Measurements from ENCODE around the gene KDM7A.

The KDM7A gene

DNA sequence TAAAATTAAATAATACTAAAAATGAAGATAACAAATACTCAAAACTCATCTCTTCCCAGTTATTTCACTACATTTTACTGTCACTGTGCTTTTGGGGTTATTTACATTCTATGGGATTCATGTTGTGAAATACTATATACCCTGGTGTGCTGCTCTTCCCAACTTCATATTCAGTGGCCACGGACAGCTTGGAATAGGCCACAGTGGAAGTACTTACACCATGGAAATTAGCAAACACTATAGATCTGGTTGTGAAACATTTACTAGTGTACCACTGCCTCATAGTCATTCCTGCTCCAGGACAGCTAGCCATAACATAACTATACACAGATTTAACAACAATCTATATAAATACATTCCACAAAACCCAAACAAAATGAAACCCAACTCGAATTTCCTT is 21.2 kb upstream of the KDM7A start:
- TF ChIP-seq ZNF8 (CRISPR knock-in tag; IDR thresholded peaks at IDR 0.05) = no peak
- no peak for TF ChIP-seq BACH2 (CRISPR knock-in tag; IDR thresholded peaks at IDR 0.05; ENCODE audit: borderline replicate concordance)
- TF ChIP-seq, protein P1, sequence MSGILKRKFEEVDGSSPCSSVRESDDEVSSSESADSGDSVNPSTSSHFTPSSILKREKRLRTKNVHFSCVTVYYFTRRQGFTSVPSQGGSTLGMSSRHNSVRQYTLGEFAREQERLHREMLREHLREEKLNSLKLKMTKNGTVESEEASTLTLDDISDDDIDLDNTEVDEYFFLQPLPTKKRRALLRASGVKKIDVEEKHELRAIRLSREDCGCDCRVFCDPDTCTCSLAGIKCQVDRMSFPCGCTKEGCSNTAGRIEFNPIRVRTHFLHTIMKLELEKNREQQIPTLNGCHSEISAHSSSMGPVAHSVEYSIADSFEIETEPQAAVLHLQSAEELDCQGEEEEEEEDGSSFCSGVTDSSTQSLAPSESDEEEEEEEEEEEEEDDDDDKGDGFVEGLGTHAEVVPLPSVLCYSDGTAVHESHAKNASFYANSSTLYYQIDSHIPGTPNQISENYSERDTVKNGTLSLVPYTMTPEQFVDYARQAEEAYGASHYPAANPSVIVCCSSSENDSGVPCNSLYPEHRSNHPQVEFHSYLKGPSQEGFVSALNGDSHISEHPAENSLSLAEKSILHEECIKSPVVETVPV (CRISPR knock-in tag; IDR thresholded peaks at IDR 0.05) = no peak
- no peak for ATAC-seq

DNA sequence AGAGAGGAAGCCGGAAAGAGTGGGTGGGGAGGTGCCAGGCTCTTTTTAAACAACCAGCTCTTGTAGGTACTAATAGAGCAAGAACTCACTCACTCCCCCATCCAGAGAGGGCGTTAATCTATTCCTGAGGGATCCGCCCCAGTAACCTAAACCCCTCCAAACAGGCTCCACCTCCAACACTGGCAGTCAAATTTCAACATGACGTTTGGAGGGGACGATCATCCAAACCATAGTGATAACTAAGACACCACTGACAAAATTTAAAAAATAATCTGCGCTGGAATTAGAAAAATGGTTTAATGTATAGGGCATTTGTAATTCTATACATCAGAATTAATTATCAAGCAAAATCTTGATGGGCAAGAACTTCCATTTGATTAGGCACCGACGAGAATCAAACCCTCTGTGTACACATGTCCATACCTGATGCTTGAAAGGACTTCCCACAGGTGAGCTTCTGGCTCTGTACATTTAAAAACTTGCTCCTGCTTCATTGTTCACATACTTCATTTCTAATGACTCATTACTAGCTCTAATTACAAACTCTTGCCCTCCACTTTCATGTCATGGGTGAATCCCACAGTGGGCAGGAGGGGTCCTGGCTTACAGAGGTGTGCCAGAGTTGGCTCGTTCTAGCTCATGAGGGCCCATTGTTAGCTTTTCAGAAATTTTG is 20.6 kb upstream of the KDM7A start:
- no peak for ATAC-seq
- TF ChIP-seq ESRRG (CRISPR knock-in tag; IDR thresholded peaks at IDR 0.05) = no peak

DNA sequence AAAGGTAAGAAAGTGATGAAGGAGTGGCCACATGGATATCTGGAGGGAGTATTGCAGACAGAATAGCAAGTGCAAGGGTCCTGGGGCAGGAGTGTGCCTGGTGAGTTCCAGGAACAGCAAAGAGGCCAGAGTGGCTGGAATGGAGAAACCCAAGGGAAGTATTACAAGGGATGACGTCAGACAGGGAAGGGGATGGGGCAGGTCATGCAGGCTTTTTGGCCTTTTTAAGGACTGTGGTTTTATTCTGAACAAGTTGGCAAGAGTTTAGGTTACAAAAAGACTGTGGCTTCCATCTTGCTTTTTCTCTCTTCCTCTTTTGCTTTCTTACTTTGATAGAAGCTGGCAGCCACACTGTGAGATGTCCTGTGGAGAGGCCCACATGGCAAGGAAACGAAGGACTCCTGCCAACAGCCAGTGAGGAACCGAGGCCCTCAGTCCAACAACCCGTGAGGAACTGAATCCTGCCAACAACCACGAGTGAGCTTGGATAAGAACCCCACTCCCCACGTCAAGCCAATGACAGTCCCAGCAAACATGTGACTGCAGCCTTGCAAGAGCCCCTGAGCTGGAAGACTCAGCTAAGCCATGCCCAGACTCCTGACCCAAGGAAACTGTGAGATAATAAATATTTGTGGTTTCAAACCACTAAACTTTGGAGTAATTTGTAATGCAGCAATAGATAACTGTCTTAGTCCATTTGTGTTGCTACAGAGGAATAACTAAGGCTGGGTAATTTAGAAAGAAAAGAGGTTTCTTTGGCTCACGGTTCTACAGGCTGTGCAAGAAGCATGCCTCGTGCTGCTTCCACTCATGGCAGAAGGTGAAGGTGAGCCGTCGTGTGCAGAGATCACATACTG is 19.8 kb upstream of the KDM7A start:
- ATAC-seq = no peak
- TF ChIP-seq ZFP30 (CRISPR knock-in tag; IDR thresholded peaks at IDR 0.05) (no peak), BACH2 (CRISPR knock-in tag; IDR thresholded peaks at IDR 0.05; ENCODE audit: borderline replicate concordance) (no peak), ZNF70 (CRISPR knock-in tag; IDR thresholded peaks at IDR 0.05) (no peak), ARNTL (CRISPR knock-in tag; IDR thresholded peaks at IDR 0.05; ENCODE audit: borderline replicate concordance, low read depth) (no peak), TCF4 (CRISPR knock-in tag; IDR thresholded peaks at IDR 0.05; ENCODE audit: borderline replicate concordance) (no peak), TOX (CRISPR knock-in tag; IDR thresholded peaks at IDR 0.05; ENCODE audit: borderline replicate concordance) (no peak), CSDC2 (CRISPR knock-in tag; IDR thresholded peaks at IDR 0.05) (no peak)
- TF ChIP-seq, protein P2, sequence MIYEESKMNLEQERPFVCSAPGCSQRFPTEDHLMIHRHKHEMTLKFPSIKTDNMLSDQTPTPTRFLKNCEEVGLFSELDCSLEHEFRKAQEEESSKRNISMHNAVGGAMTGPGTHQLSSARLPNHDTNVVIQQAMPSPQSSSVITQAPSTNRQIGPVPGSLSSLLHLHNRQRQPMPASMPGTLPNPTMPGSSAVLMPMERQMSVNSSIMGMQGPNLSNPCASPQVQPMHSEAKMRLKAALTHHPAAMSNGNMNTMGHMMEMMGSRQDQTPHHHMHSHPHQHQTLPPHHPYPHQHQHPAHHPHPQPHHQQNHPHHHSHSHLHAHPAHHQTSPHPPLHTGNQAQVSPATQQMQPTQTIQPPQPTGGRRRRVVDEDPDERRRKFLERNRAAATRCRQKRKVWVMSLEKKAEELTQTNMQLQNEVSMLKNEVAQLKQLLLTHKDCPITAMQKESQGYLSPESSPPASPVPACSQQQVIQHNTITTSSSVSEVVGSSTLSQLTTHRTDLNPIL (CRISPR knock-in tag; IDR thresholded peaks at IDR 0.05; ENCODE audit: low read depth) = no peak
- TF ChIP-seq, protein P3, sequence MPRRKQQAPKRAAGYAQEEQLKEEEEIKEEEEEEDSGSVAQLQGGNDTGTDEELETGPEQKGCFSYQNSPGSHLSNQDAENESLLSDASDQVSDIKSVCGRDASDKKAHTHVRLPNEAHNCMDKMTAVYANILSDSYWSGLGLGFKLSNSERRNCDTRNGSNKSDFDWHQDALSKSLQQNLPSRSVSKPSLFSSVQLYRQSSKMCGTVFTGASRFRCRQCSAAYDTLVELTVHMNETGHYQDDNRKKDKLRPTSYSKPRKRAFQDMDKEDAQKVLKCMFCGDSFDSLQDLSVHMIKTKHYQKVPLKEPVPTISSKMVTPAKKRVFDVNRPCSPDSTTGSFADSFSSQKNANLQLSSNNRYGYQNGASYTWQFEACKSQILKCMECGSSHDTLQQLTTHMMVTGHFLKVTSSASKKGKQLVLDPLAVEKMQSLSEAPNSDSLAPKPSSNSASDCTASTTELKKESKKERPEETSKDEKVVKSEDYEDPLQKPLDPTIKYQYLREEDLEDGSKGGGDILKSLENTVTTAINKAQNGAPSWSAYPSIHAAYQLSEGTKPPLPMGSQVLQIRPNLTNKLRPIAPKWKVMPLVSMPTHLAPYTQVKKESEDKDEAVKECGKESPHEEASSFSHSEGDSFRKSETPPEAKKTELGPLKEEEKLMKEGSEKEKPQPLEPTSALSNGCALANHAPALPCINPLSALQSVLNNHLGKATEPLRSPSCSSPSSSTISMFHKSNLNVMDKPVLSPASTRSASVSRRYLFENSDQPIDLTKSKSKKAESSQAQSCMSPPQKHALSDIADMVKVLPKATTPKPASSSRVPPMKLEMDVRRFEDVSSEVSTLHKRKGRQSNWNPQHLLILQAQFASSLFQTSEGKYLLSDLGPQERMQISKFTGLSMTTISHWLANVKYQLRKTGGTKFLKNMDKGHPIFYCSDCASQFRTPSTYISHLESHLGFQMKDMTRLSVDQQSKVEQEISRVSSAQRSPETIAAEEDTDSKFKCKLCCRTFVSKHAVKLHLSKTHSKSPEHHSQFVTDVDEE (CRISPR knock-in tag; IDR thresholded peaks at IDR 0.05) = no peak
- TF ChIP-seq, protein P1 (CRISPR knock-in tag; IDR thresholded peaks at IDR 0.05) = no peak

DNA sequence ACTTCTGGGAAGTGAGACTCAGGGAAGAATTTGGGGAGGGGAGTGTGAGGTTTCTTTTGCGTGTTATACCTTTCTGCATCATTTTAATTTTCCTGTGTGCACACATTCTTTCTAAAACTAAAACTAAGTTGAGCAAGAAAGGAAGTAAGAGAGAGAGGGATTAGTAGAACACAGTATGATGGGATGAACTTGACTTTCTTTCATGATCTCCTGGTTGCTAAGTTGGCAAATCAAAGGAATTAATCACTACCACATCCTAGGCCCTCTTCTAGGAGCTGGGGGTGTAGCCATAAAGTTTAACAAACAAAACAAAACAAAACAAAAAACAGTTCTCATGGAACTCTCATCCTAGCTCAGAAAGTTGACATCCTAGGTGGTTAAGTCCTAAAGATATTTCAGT is 19.1 kb upstream of the KDM7A start:
- no peak for ATAC-seq
- TF ChIP-seq ISL1 (CRISPR knock-in tag; IDR thresholded peaks at IDR 0.05) = no peak

DNA sequence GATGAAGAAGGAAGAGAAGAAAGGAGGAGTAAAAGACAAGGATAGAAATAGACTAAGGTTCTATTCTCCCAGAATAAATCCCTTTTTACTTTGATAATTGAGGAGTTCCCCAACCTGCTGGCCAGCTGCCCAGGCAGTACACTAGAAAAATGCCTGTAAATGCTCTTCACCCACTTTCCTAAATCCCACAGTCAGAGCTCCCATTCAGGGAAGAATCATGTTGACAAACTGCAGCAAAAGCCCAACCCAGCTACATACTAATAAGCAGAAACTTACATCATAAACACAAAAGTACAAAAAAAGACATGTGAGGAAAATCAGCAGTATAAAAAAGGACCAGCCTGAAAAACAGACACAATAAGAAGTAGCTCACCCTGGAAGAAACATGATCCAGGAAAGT is 15.8 kb upstream of the KDM7A start:
- no peak for ATAC-seq
- TF ChIP-seq ZC3H10 (CRISPR knock-in tag; IDR thresholded peaks at IDR 0.05) = no peak
- TF ChIP-seq TCF4 (CRISPR knock-in tag; IDR thresholded peaks at IDR 0.05; ENCODE audit: borderline replicate concordance) = no peak
- TF ChIP-seq ZFP30 (CRISPR knock-in tag; IDR thresholded peaks at IDR 0.05) = peak; percentile 77
- TF ChIP-seq ESRRG (CRISPR knock-in tag; IDR thresholded peaks at IDR 0.05) = no peak
- TF ChIP-seq PPARA (CRISPR knock-in tag; IDR thresholded peaks at IDR 0.05; ENCODE audit: borderline replicate concordance) = no peak
- TF ChIP-seq ISL1 (CRISPR knock-in tag; IDR thresholded peaks at IDR 0.05) = no peak

DNA sequence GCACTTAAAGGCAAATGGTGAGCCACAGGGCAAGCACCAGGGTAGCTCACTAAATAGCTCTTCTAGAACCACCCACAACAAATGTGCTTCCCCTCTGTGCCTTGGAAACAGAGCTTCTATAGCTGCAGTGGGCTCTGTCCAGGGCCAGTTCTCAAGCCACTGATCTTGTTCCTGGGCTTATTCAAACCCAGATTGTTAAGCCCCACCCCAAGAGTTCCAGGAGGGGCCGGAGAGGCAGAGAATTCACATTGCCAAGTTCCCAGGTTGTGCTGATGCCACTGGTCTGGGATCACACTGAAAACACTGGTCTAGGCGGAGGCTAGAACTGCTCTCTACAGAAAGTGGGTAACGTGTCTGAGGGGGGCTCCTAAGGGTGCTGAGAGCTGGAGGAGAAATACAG is 15.4 kb upstream of the KDM7A start:
- ATAC-seq = no peak
- TF ChIP-seq ZNF565 (CRISPR knock-in tag; conservative IDR thresholded peaks at IDR 0.05; ENCODE audit: low read depth) (no peak), RARB (CRISPR knock-in tag; IDR thresholded peaks at IDR 0.05) (no peak), ZNF70 (CRISPR knock-in tag; IDR thresholded peaks at IDR 0.05) (no peak), ARNTL (CRISPR knock-in tag; IDR thresholded peaks at IDR 0.05; ENCODE audit: borderline replicate concordance, low read depth) (no peak), ZFP3 (CRISPR knock-in tag; IDR thresholded peaks at IDR 0.05) (no peak), TOX (CRISPR knock-in tag; IDR thresholded peaks at IDR 0.05; ENCODE audit: borderline replicate concordance) (no peak), TCF4 (CRISPR knock-in tag; IDR thresholded peaks at IDR 0.05; ENCODE audit: borderline replicate concordance) (no peak), ZC3H10 (CRISPR knock-in tag; IDR thresholded peaks at IDR 0.05) (no peak), PPARA (CRISPR knock-in tag; IDR thresholded peaks at IDR 0.05; ENCODE audit: borderline replicate concordance) (no peak), ESRRG (CRISPR knock-in tag; IDR thresholded peaks at IDR 0.05) (no peak)
- TF ChIP-seq, protein P2 (CRISPR knock-in tag; IDR thresholded peaks at IDR 0.05; ENCODE audit: low read depth) = no peak
- TF ChIP-seq, protein P3 (CRISPR knock-in tag; IDR thresholded peaks at IDR 0.05) = no peak

All from SK-N-SH treated with all-trans-retinoic acid at 6 μM for 48 hours (cell line).